Measurements from ENCODE around the gene DCTN4. TPM values are rescaled to one million over a fixed set of nuclear protein-coding genes. Genes with fewer than 3 reads are reported as not detected.
A peak's percentile ranks its signal among the peaks of the same experiment; 100 is the strongest.
"Not testable (repeated sequence)": the region's sequence is repeated elsewhere in the genome, so short reads cannot be mapped to it uniquely, and the experiment has no call there.

The DCTN4 gene
- total RNA-seq, 2 donors from 2014 or later, result 44.6 to 51.5 TPM

DNA sequence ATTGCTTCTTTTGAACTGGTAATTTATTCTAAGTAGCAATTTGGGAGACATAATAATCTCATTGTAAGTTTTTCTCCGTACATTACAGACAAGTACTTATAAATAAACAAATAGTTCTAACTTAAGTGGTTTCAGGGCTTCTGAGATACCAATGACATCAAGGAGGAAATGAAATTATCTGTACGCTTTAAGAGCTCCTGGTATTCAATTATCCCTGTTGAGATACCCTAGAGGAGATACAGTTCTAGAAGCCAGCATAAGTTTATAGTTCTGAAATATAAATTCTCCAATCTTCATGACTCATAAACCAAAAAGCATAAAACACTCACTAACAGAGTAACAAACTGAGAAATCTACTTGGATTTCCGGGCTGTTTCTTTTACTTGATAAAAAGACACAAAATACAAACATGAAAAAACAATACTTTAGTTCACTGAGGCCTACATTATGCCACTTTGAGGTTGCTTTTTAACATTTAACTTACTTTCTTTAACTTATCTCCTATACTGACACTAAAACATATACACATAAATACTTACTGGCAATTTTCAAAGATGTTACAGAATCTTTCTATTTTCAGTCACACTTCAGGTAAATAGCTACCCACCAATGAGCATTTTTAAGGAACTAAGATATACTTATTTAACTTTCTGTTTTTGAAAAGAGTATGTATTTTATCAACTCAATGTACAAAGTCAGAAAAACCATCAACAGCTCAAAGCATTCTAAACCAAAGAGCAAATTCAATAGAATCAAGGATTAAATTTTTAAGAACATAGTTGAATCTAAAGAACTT lies 7.5 kb downstream of the DCTN4 start:
- no peak for ATAC-seq
- intact Hi-C loops (cut with DNase I, micrococcal nuclease), result no loop called here
- DNase-seq, result no peak

DNA sequence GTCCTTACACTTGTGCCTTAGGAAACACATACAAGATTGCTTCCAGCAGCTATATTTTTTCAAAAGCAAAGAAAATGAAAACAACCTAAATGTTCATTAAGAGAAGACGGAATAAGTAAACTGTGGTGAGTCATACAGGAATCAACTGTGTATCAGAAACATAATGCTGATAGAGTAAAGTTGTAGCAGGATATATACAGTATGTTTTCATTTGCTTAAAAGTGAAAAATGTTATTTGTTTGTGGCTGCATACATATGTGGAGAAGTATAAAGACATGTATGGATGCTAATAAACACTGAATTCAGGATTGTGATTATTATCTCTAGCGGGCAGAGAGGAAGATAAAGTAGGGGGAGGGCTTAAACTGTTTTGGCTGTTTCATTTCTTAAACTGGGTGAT lies 8.3 kb downstream of the DCTN4 start:
- intact Hi-C loops (cut with DNase I, micrococcal nuclease), result no loop called here
- ATAC-seq (no peak), DNase-seq (no peak)

GRCh38 chr5:150743142-150743488 lies 15.7 kb downstream of the DCTN4 start:
- DNase-seq; ATAC-seq; intact Hi-C loops (cut with DNase I, micrococcal nuclease): not testable (repeated sequence)

- DNase-seq; intact Hi-C loops (cut with DNase I, micrococcal nuclease); ATAC-seq: not testable (repeated sequence)
These were observed 16.2 kb downstream of the DCTN4 start for GRCh38 chr5:150742455-150743141.

- no peak for ATAC-seq
- intact Hi-C loops (cut with DNase I, micrococcal nuclease), result no loop called here
These were observed 17.8 kb downstream of the DCTN4 start for GRCh38 chr5:150740992-150741391.

DNA sequence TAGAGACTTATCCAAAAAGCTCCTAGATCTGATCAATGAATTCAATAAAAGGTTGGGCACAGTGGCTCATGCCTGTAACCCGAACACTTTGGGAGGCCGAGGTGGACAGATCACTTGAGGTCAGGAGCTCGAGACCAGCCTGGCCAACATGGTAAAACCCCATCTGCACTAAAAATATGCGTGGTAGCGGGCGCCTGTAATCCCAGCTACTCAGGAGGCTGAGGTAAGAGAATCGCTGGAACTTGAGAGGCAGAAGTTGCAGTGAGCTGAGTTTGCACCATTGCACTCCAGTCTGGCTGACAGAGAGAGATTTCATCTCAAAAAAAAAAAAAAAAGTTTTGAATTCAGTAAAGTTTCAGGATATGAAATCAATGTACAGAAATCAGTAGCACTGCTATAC lies 20.0 kb downstream of the DCTN4 start:
- DNase-seq, result no peak
- intact Hi-C loops (cut with DNase I, micrococcal nuclease), result no loop called here
- no peak for ATAC-seq

More at GRCh38 chr5:150740992-150741391, 17.8 kb downstream of the DCTN4 start:
- no peak for DNase-seq

DNA sequence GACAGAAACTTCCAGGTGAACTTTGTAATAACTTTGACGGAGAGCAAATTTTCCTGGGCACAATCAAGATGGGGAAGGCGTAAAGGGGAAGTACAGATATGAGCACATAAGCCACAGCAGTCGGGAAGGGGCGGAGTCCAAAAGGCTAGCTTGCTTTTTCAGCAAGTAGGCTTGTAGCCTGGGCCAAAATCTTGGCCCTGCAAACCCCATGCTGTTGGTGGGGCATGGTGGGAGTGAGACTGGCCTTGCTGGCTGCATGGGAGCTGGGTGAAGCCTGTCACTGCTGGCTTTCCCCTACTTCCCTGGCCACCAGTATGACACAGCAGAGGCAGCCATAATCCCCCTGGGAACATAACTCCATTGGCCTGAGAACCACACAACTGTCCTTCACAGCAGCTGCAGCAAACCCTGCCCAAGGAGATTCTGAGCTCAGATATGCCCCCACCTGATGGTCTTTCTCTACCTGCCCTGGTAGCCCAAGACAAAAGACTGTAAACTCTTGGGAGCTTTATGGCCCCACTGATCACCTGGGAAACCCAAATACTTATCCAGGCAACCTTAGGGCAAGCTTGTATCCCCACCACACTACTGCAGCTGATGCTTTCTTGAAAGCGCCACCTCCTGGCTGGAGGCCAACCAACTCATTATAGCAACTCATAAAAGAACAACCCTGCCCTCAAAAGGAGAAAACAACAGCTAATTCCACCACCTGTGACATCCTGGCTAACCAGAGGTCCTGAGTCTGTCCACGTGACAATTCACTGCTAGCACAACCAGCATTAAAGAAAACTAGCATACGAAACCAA lies 24.0 kb downstream of the DCTN4 start:
- intact Hi-C loops (cut with DNase I, micrococcal nuclease), result no loop called here
- DNase-seq, result peak; percentile 53 to 62

DNA sequence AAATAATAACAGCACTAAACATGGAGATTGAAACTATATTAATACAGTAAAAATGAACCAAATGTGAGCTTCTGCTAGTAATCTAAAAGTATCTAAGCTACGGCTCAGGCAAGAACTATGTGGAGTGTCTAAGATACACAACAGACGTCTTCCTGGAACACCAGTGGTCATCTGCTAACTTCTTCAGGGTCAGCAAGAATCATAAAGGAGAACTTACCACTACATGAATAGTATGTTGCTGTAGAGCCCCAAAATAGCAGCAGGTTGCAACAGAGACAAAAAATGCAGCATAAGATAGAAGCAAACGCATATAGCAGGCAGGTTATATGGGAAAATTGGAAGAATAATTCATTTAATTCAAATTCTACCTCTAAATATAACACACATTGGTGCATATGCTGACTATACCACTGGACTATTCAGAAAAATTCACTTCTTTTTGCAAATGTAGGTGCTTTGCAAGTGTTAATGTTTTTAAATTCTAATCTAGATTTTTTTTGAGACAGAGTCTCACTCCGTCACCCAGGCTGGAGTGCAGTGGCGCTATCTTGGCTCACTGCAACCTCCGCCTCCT lies 27.1 kb downstream of the DCTN4 start:
- ATAC-seq, result no peak
- intact Hi-C loops (cut with DNase I, micrococcal nuclease), result no loop called here
- no peak for DNase-seq

More for the DNA sequence above, 24.0 kb downstream of the DCTN4 start:
- ATAC-seq, result peak; percentile 65

- intact Hi-C loops (cut with DNase I, micrococcal nuclease), result no loop called here
- ATAC-seq (no peak), DNase-seq (no peak)
These were observed 29.0 kb downstream of the DCTN4 start for GRCh38 chr5:150729859-150730258.

DNA sequence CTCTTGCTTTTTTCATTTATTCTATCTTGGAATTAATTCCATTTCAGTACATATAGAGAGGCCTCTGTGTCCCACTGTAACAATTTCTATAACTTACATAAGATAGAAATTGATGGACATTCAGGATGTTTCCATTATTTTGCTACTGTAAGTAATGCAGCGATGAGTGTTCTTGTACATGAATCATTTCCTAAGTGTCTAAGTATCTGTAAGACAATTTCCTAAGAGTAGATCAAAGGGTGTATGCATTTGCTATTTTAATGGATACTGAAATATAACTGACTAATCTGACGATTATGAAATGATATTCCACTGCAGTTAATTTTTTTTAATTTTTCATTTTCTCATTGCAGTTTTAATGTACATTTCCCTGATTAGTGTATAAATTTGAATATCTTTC lies 35.0 kb downstream of the DCTN4 start:
- intact Hi-C loops (cut with DNase I, micrococcal nuclease), result no loop called here
- ATAC-seq, result no peak
- no peak for DNase-seq

DNA sequence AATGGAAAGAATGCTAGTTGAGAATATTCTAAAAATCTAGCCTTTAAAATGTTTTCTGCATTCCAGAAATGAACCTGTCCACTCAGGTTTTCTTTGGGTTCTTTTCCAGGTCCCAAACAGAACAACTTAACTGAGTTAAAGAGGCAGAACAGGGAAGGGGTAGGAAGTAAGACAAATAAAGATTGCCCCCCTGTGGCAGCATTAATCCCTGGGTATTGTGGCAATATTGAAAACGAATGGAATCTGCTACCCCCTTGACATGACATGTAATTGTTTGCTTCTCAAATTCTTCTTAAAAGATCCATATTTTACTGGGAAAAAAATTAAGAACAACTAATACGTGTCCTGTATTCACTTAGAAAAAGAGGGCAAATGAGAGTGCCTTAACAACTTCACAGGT lies 48.7 kb downstream of the DCTN4 start:
- intact Hi-C loops (cut with DNase I, micrococcal nuclease), result no loop called here
- ATAC-seq, result no peak
- no peak for DNase-seq

- ATAC-seq, result no peak
- intact Hi-C loops (cut with DNase I, micrococcal nuclease), result loop anchor here in 1 of 2 donors (10.0 kb wide), 1 partner anchor 138 kb away; the partner anchor contains the start of gene IRGM
- no peak for DNase-seq
These were observed 51.9 kb downstream of the DCTN4 start for GRCh38 chr5:150706776-150707390.

DNA sequence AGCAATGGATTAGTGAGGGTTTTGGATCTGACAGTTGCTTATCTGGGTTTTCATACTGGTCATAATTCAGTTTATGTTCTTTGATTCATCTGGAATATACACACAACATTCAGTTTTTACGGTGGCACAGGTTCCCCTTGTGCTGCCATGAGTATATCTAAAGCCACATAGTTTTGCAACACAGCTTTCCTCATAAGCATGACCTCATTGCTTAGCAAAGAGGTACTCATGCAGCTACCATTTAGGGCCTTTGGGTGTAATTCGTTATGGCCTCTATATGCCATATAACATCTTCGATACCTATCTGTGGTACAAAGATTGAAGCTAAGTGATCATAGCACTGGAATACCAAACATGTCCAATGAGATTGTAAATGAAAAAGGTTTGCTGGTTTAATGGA lies 55.1 kb downstream of the DCTN4 start:
- DNase-seq (no peak), ATAC-seq (peak; percentile 43)
- intact Hi-C loops (cut with DNase I, micrococcal nuclease), result loop anchor here in 1 of 2 donors (10.0 kb wide), 1 partner anchor 141 kb away; the partner anchor contains the start of gene IRGM

DNA sequence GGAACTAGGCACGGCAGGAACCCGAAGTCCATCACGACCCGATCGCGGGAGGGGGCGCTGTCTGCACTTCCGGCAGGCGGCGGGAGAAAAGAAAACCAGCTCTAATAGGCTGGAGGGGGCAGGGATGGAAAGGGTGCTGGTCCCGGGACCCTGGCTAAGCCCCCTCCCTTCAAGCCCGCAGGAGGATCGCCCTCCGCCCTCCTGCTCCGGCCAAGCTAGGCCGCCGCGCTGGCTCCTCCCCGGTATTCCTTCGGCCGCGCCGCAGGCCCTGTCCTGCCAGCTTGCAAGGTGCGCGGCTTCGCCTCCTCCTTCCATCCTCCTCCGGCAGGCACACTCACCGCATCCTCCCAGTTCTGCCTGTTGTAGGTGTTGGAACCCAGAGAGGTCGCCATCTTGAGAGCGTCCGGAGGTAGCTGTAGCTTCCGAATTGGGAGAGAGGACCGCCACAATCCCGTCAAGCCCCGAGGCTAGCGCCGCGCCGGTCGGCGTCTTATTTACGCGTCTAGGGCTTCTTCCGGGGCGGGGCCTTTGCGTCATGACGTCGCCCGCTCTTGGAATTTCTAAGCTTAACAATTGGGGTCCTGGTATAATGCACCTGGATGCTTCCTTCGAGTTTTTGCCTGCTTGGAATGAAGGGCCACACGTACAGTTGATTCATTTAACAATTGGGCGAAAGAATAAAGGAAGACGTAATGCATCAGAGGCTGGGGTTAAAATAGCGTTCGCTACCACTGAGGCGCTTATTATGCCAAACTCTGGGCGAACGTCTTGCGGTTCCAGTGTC lies 58.0 kb downstream of the DCTN4 start, which contains the start of gene RBM22:
Gene RBM22, minus strand, starts transcription at position 469 of the 784 bp plus-strand sequence. Its CDS starts 77 bp downstream, at position 392.
- ATAC-seq, result peak; percentile 93

DNA sequence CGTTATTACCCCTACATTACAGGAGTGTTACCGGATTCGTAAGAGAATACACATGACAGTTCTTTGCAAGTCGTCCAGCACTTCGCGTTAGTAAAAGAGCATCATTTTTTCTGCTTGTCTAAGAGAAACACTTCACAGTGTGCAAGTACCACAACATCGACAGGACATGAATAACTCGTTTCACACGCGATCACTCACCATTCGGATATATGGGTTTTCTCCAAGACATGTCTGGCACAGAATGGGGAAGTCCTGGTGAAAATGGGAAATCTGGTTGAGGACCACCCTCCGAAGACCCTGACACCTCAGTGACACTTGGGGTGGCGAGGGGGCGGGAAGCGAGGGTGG lies 58.6 kb downstream of the DCTN4 start:
- no peak for DNase-seq
- peak; percentile 10 for ATAC-seq
- intact Hi-C loops (cut with DNase I, micrococcal nuclease), result loop anchor here in 1 of 2 donors (10.0 kb wide), 1 partner anchor 145 kb away; the partner anchor contains the start of gene IRGM

More for the DNA sequence above, 58.0 kb downstream of the DCTN4 start, which contains the start of gene RBM22:
- intact Hi-C loops (cut with DNase I, micrococcal nuclease), result loop anchor here in 1 of 2 donors (10.0 kb wide), 1 partner anchor 144 kb away; the partner anchor contains the start of gene IRGM
- DNase-seq, result peak; percentile 91 to 97

GRCh38 chr5:150694612-150695011 lies 64.2 kb downstream of the DCTN4 start:
- intact Hi-C loops (cut with DNase I, micrococcal nuclease), result no loop called here
- no peak for ATAC-seq

DNA sequence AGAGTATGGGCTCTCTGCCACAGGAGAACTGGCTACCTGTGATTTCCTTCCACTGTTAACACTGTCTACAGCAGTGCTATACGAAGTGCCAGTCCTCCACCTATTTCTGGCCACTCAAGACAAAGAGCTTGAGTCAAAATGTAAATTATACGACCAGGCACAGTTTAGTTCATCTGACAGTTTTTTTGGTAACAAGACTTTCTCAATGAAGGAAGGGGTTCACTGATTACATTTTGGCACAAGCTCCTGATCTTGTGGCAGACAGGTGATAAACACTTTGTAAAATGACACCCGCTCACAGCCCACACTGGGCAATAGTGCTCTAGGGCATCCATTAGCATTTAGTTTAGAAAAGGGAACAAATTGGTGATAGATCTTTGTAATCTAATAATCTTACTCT lies 66.5 kb downstream of the DCTN4 start:
- no peak for ATAC-seq
- DNase-seq, result no peak

More at GRCh38 chr5:150694612-150695011, 64.2 kb downstream of the DCTN4 start:
- DNase-seq, result no peak

More for the DNA sequence above, 66.5 kb downstream of the DCTN4 start:
- intact Hi-C loops (cut with DNase I, micrococcal nuclease), result no loop called here

Data from left colon (tissue), 2 donors.